Measurements from ENCODE around the gene TRABD2B. TPM values are rescaled to one million over a fixed set of nuclear protein-coding genes. Genes with fewer than 3 reads are reported as not detected.

TRABD2B gene
- total RNA-seq, 1 donor from 2014 or later: 0.92 TPM

DNA sequence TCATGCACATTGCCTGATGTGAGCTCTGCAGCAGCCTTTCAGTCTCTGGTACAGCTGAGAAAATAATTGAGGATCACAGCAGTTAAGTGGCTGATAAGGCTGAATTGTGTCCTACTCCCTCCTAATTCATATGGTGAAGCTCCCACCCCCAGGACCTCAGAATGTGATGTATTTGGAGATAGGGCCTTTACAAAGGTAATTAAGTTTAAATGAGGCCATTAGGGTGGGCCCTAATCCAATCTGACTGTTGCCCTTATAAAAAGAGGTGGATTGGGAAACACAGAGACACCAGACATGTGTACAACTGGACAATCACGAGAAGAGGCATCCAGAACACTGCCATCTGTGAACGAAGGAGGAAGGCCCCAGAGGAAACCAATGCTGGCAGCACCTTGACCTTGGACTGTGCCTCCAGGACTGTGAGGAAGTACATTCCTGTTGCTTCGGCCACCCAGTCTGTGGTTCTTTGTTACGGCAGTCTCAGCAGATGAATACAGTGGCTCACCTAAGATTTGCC is 148.1 kb downstream of the TRABD2B start:
- TF ChIP-seq, protein P1, sequence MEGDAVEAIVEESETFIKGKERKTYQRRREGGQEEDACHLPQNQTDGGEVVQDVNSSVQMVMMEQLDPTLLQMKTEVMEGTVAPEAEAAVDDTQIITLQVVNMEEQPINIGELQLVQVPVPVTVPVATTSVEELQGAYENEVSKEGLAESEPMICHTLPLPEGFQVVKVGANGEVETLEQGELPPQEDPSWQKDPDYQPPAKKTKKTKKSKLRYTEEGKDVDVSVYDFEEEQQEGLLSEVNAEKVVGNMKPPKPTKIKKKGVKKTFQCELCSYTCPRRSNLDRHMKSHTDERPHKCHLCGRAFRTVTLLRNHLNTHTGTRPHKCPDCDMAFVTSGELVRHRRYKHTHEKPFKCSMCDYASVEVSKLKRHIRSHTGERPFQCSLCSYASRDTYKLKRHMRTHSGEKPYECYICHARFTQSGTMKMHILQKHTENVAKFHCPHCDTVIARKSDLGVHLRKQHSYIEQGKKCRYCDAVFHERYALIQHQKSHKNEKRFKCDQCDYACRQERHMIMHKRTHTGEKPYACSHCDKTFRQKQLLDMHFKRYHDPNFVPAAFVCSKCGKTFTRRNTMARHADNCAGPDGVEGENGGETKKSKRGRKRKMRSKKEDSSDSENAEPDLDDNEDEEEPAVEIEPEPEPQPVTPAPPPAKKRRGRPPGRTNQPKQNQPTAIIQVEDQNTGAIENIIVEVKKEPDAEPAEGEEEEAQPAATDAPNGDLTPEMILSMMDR (IDR thresholded peaks at IDR 0.05; ENCODE audit: insufficient read depth, low read length, poor library complexity, severe bottlenecking): no peak
- Histone ChIP-seq H3K36me3 (ENCODE audit: control insufficient read depth, insufficient read depth, low read length) (no peaks in the 10 kb centered on the region), H3K27me3 (ENCODE audit: control insufficient read depth, insufficient read depth, low read length) (no peaks in the 10 kb centered on the region), H3K4me3 (ENCODE audit: low read depth, low read length) (no peak overlapping the region)
- DNase-seq (ENCODE audit: low read depth): no peak

DNA sequence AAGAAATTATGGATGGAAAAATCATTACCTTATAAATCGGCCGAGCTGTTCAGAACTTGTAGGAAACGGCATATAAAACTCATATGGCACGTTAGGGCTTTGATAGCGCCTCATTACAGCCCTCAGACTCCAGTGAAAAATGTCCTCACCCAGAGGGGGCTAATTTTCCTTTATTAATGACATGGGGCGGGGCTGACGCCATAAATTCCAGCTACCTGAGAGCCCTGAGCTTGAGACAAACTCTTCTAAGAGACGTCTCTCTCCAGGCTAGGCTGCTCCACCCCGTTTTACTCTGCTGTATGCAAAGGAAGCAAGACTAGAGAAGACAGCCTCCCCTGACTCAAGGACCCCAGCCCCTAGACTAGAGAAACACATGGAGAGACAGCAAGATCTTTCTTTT is 149.4 kb downstream of the TRABD2B start:
- Histone ChIP-seq H3K4me3 (ENCODE audit: low read depth, low read length) (no peak overlapping the region), H3K36me3 (ENCODE audit: control insufficient read depth, insufficient read depth, low read length) (no peaks in the 10 kb centered on the region), H3K27me3 (ENCODE audit: control insufficient read depth, insufficient read depth, low read length) (no peaks in the 10 kb centered on the region)
- DNase-seq (ENCODE audit: low read depth): no peak
- TF ChIP-seq, protein P1 (IDR thresholded peaks at IDR 0.05; ENCODE audit: insufficient read depth, low read length, poor library complexity, severe bottlenecking): no peak

DNA sequence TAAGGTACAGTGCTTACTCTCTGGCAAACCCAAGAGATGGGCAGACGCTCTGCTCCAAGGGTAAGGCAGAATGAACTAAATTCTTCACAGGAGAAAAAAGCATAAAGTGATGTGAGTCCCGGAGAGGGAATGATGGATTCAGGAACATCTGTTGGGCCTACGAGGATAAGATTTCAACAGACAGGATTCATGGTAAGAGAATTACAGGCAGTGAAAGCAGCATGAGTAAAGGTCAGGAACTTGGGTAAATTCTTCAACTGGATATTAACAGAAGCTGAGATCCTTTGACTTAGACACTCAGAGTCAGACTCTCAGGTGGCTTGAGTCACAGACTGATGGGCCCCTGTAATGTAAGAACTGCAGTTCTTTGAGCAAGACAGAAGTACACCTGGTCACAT is 152.6 kb downstream of the TRABD2B start:
- H3K4me3 ChIP-seq (ENCODE audit: low read depth, low read length): no peak overlapping the region
- no peak for DNase-seq (ENCODE audit: low read depth)
- TF ChIP-seq, protein P1 (IDR thresholded peaks at IDR 0.05; ENCODE audit: insufficient read depth, low read length, poor library complexity, severe bottlenecking): no peak
- no peaks in the 10 kb centered on the region for H3K27me3 ChIP-seq (ENCODE audit: control insufficient read depth, insufficient read depth, low read length)
- H3K36me3 ChIP-seq (ENCODE audit: control insufficient read depth, insufficient read depth, low read length): no peaks in the 10 kb centered on the region

DNA sequence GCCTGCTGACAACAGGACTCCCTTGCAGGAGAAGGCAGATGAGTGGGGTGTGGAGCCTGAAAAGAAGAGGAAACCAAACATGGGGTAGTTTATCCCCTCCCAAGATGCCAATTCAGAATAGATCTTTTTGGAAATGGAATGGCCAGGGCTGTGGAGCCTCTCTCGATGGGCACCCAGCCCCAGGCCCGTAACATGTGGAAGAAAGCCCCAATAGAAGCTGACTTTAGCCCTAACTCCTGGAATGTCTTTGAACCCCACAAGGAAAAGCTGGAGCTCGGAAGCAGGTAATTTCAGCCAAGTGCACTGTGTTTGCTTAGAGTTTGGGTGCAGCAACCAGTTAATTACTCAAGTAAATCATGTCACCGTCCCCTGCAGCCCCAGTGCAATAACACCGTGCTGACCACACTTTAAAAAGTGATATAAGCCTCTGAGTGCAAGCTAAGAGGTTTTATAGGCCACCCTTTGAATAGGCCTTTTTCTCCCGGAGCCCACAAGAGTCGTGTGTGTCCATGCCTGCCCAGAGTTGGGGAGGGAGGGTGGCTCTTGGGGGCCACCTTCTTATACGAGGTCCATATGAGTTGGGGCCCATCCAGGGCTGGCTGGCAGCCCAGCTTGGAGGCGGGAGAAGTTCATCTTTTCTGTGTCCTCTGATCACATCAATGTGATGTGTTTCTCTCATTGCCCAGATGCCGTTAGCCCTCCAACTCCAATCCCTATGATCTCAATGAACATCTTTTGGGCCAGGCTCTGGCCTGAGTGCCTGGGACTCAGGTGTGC is 153.2 kb downstream of the TRABD2B start:
- no peak for DNase-seq (ENCODE audit: low read depth)

DNA sequence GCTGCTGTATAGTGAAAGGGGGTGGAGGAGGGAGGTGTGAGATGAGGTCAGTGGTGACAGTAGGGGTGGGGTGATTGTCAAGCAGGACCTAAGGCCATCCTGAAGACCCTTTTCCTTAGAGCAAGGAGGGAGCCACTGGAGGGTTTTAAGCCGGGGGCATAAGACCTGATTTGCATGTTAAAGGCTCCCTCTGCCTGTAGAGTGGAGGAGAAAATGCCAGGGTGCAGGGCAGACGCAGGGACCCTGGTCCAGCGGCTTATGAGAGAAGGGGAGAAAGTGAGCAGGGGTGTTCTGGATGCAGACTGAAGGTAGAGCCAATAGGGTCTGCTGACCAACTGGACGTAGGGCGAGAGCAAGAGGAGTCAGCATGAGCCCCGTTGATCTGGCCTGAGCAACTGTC is 154.1 kb downstream of the TRABD2B start:
- DNase-seq (ENCODE audit: low read depth): no peak
- TF ChIP-seq, protein P1 (IDR thresholded peaks at IDR 0.05; ENCODE audit: insufficient read depth, low read length, poor library complexity, severe bottlenecking): no peak
- no peaks in the 10 kb centered on the region for H3K27me3 ChIP-seq (ENCODE audit: control insufficient read depth, insufficient read depth, low read length)
- no peaks in the 10 kb centered on the region for H3K36me3 ChIP-seq (ENCODE audit: control insufficient read depth, insufficient read depth, low read length)
- no peak overlapping the region for H3K4me3 ChIP-seq (ENCODE audit: low read depth, low read length)

More for the DNA sequence above, 153.2 kb downstream of the TRABD2B start:
- H3K36me3 ChIP-seq (ENCODE audit: control insufficient read depth, insufficient read depth, low read length): no peaks in the 10 kb centered on the region
- TF ChIP-seq, protein P1 (IDR thresholded peaks at IDR 0.05; ENCODE audit: insufficient read depth, low read length, poor library complexity, severe bottlenecking): no peak
- H3K4me3 ChIP-seq (ENCODE audit: low read depth, low read length): no peak overlapping the region
- H3K27me3 ChIP-seq (ENCODE audit: control insufficient read depth, insufficient read depth, low read length): no peaks in the 10 kb centered on the region

Data from kidney epithelial cell (primary cell).